Measurements from ENCODE around the gene ICOSLG. TPM values are rescaled to one million over a fixed set of nuclear protein-coding genes. Genes with fewer than 3 reads are reported as not detected.
A peak's percentile ranks its signal among the peaks of the same experiment; 100 is the strongest.
"Not testable (repeated sequence)": the region's sequence is repeated elsewhere in the genome, so short reads cannot be mapped to it uniquely, and the experiment has no call there.

ICOSLG gene
- total and polyA plus RNA-seq, 12 donors = 0.90 to 6.2 (median 1.6) TPM

GRCh38 chr21:44194451-44194850 is 46.3 kb downstream of the ICOSLG start:
- H3K4me3 ChIP-seq; H3K4me1 ChIP-seq; H3K27me3 ChIP-seq; DNase-seq; H3K9me3 ChIP-seq; H3K36me3 ChIP-seq; intact Hi-C loops (cut with DNase I); H3K27ac ChIP-seq: not testable (repeated sequence)
- WGBS, 2 donors = no CpG with 5 or more reads among the region's 9 CpGs
- ATAC-seq = peak in 4 of 8 donors; percentile 37 to 61 (median 50)

DNA sequence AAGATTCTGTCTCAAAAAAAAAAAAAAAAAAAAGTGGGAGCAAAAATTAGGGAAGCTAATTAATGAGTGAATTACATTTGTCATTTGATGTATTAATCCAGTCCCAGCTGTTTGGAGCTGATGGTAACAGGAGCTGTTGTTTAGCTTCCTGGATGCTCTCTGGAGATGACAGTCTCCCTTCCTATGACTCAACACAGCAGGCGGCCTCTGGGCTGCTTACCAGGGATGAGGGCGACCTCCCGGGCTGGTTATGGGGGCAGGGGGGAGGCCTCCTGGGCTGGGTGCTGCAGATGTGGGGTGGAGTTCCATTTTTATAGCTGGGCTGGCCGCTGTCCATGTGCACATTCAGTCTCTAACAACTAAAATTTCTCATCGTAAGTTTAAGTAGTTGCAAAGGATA is 47.6 kb downstream of the ICOSLG start:
- ATAC-seq = peak; percentile 52 to 88 (median 61)
- H3K36me3 ChIP-seq; H3K27ac ChIP-seq; intact Hi-C loops (cut with DNase I); H3K4me3 ChIP-seq; DNase-seq; H3K9me3 ChIP-seq; H3K4me1 ChIP-seq; H3K27me3 ChIP-seq: not testable (repeated sequence)
- 33 to 46% methylated on average over 1 to 2 of the region's 5 CpGs for WGBS, 2 donors

DNA sequence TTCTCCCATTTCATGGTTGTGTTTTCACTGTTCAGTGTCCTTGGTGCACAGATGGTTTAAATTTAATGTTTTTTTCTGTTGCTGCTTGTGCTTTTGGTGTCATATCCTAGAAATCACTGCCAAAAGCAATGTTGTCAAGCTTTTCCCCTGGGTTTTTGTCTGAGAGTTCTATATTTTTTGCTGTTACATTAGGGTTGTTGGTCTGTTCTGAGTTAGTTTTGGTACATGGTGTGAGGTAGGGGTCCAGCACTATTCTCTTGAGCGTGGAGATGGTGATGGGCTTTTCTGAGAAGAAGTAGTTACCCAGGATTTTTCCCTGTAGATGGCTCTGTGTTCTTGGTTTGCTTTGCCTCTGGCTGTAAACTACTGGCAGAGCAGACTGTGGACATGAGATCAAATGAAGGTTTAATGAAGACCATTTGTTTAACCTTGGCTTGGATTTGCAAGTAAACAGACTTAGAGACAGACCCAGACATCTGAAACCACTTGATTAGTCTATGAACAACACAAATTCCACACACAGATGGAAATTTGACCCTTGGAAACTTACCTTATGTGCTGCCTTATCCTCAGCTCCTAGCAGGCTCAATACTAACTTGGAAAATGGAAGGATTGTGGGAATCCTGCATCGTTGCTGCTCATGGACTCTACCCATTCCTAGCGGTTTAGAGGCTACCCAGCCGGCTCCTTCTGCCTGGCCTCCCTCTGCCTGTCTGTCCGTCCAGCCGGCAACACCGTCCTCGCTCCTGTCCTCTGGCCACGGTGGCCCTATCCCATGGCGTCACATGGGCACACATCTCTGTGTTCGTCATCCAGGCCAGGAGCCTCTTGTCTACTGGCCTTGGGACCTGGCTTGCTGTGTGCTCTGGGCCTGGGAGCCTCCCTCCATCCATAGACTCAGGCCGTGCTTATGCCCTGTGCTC is 50.1 kb downstream of the ICOSLG start:
- WGBS, 2 donors = 83 to 87% methylated on average over 7 to 12 of the region's 12 CpGs
- intact Hi-C loops (cut with DNase I); H3K36me3 ChIP-seq; H3K4me1 ChIP-seq; H3K4me3 ChIP-seq; H3K9me3 ChIP-seq; H3K27me3 ChIP-seq: not testable (repeated sequence)
- DNase-seq = peak in 1 of 2 donors; percentile 13
- ATAC-seq = peak in 7 of 8 donors; percentile 24 to 63 (median 53)
- H3K27ac ChIP-seq = peak overlapping the region in 3 of 10 donors; percentile 15 to 74 (median 52)

GRCh38 chr21:44184862-44185261 is 55.9 kb downstream of the ICOSLG start:
- H3K4me1 ChIP-seq; H3K9me3 ChIP-seq; intact Hi-C loops (cut with DNase I); H3K27me3 ChIP-seq; H3K27ac ChIP-seq; H3K4me3 ChIP-seq; H3K36me3 ChIP-seq; DNase-seq: not testable (repeated sequence)
- peak in 6 of 8 donors; percentile 31 to 66 (median 52) for ATAC-seq
- WGBS, 2 donors = no CpG with 5 or more reads among the region's 7 CpGs

DNA sequence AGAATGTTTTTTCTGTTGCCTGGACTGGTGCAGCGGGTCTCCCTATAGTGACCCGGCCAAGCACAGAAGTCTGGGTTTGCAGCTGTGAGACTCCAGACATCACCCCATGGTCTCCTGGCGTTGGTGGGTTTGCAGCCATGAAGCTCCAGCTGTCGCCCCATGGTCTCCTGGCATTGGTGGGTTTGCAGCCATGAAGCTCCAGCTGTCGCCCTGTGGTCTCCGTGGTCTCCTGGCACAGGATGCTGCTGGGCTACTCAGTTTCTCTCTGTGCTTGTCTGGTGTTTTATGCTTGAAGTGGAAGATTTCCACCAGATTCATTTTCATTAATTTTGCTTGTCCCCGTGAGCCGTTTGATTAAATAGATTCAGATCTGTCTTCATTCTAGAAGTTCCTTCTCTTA is 58.5 kb downstream of the ICOSLG start:
- DNase-seq; H3K27me3 ChIP-seq; intact Hi-C loops (cut with DNase I); H3K4me1 ChIP-seq; H3K27ac ChIP-seq; H3K9me3 ChIP-seq; H3K4me3 ChIP-seq; H3K36me3 ChIP-seq: not testable (repeated sequence)
- WGBS, 2 donors = no CpG with 5 or more reads among the region's 8 CpGs
- ATAC-seq = peak in 3 of 8 donors; percentile 14 to 36 (median 21)

GRCh38 chr21:44181506-44181905 is 59.2 kb downstream of the ICOSLG start:
- ATAC-seq (peak; percentile 49 to 84 (median 70)), DNase-seq (peak in 1 of 2 donors; percentile 6)
- WGBS, 2 donors = no CpG with 5 or more reads among the region's 4 CpGs
- H3K4me3 ChIP-seq; H3K4me1 ChIP-seq; H3K36me3 ChIP-seq; intact Hi-C loops (cut with DNase I); H3K9me3 ChIP-seq; H3K27me3 ChIP-seq: not testable (repeated sequence)
- peak overlapping the region in 3 of 10 donors; percentile 51 to 69 (median 58) for H3K27ac ChIP-seq

DNA sequence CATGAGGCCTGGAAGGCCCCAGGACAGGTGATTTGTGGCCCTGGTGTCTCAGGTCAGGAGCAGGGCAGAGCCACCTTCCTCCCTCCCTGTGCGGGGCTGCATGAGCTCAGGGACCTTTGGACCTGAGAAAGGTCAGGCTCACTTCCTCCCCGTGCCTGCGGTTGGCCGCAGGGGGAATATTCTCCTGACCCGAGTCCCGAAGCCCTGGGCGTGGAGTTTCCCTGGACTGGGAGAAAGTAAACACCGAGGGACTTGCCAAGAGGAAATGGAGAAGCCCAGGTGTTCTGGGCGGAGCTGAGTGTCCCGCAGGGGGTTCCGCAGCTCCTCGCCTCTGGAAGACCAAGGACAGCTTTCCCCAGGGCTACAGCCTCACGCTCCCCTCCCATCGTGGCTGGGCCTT is 64.6 kb downstream of the ICOSLG start:
- DNase-seq; H3K27me3 ChIP-seq; ATAC-seq; H3K9me3 ChIP-seq; H3K4me3 ChIP-seq; H3K27ac ChIP-seq; H3K4me1 ChIP-seq; H3K36me3 ChIP-seq; intact Hi-C loops (cut with DNase I): not testable (repeated sequence)
- WGBS, 2 donors = no CpG with 5 or more reads among the region's 14 CpGs

DNA sequence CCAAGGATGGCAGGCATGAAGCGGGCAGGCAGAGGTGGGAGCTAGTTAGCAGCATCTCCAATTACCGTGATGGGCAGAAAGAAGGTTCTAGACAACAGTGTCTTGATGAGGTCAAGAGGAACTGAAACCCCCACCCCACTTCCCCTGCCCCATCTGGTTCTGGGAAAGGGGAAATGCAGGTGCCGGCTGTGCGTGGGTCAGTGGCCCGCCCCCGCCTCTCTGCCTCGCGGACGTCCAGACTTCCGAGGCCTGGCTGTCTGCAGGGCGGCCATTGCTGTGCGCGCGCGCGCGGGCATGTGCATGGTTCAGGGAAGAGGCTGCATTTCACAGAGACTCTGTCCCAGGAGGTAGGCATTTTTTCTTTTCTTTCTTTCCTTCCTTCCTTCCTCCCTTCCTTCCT is 65.6 kb downstream of the ICOSLG start:
- H3K4me1 ChIP-seq; H3K36me3 ChIP-seq; intact Hi-C loops (cut with DNase I); H3K9me3 ChIP-seq; H3K27me3 ChIP-seq; H3K27ac ChIP-seq; DNase-seq; H3K4me3 ChIP-seq: not testable (repeated sequence)
- no CpG with 5 or more reads among the region's 17 CpGs for WGBS, 2 donors
- ATAC-seq = peak in 6 of 8 donors; percentile 15 to 65 (median 30)

Other genes starting within 250 kb of the ICOSLG start
- gene TRAPPC10, start 228.6 kb downstream of the ICOSLG start, total RNA-seq = 10 to 100 TPM; 18.7 to 26.2 (median 20.3) TPM
- gene TRAPPC10, start 228.6 kb downstream of the ICOSLG start, polyA plus RNA-seq = 1 to 10 TPM; 4.7 to 6.0 TPM
- 10 to 100 TPM in 1 of 10 donors, 1 to 10 TPM in 8, not detected in 1; 1.0 to 14.8 (median 6.5) TPM for gene PWP2, start 133.5 kb downstream of the ICOSLG start, total RNA-seq
- gene PWP2, start 133.5 kb downstream of the ICOSLG start, polyA plus RNA-seq = 1 to 10 TPM; 2.3 to 5.4 TPM
- 100 to 1,000 TPM in 4 of 10 donors, 10 to 100 TPM in 5, 1 to 10 TPM in 1; 8.2 to 310 (median 20.2) TPM for gene GATD3, start 107.3 kb downstream of the ICOSLG start, total RNA-seq
- 100 to 1,000 TPM in 1 of 2 donors, 10 to 100 TPM in 1; 15.9 to 116 TPM for gene GATD3, start 107.3 kb downstream of the ICOSLG start, polyA plus RNA-seq
- not detected for gene DNMT3L, start 21.0 kb upstream of the ICOSLG start, total RNA-seq
- not detected for gene DNMT3L, start 21.0 kb upstream of the ICOSLG start, polyA plus RNA-seq
- under 1 TPM in 2 of 10 donors, not detected in 8; 0.05 to 0.10 TPM for gene AIRE, start 44.9 kb upstream of the ICOSLG start, total RNA-seq
- under 1 TPM in 1 of 2 donors, not detected in 1; 0.06 TPM for gene AIRE, start 44.9 kb upstream of the ICOSLG start, polyA plus RNA-seq
- gene PFKL, start 59.1 kb upstream of the ICOSLG start, total RNA-seq = 10 to 100 TPM; 34.7 to 84.4 (median 43.8) TPM
- gene PFKL, start 59.1 kb upstream of the ICOSLG start, polyA plus RNA-seq = 10 to 100 TPM; 42.6 to 56.9 TPM
- gene CFAP410, start 98.4 kb upstream of the ICOSLG start, total RNA-seq = 10 to 100 TPM; 10.9 to 15.8 (median 13.3) TPM
- gene CFAP410, start 98.4 kb upstream of the ICOSLG start, polyA plus RNA-seq = 10 to 100 TPM; 27.6 to 34.7 TPM
- 1 to 10 TPM in 5 of 10 donors, under 1 TPM in 5; 0.34 to 8.5 (median 0.89) TPM for gene TRPM2, start 112.7 kb upstream of the ICOSLG start, total RNA-seq
- 1 to 10 TPM; 1.2 to 2.4 TPM for gene TRPM2, start 112.7 kb upstream of the ICOSLG start, polyA plus RNA-seq
- 1 to 10 TPM; 1.2 to 3.2 (median 2.1) TPM for gene LRRC3, start 214.6 kb upstream of the ICOSLG start, total RNA-seq
- gene LRRC3, start 214.6 kb upstream of the ICOSLG start, polyA plus RNA-seq = 1 to 10 TPM; 1.2 to 2.3 TPM